RWPE1 (cell line): ENCODE data around the gene LRTM2.

Experiments
- CTCF ChIA-PET: fragments of 350-600 bp; sonication (Branson Sonifier 250); formaldehyde crosslinking; extraction: SDS; loops from one replicate; lab custom pipeline; 2021; lab: Yijun Ruan, JAX
- POLR2A ChIA-PET: fragments of 400-600 bp; formaldehyde crosslinking; extraction: SDS; loops from one replicate; lab custom pipeline; 2020; ENCODE audit warnings: antibody characterized with exemption; ENCODE audit not compliant: low non-redundant PET; lab: Yijun Ruan, JAX
- DNase-seq: peaks from one replicate; pipeline ENCODE4 v3.0.0; 2012; ENCODE audit warnings: low spot score
- H3K27ac ChIP-seq: fragments of 450-650 bp; 2 replicates; pipeline ENCODE4 v1.5.1; 2017
- CTCF ChIP-seq: fragments of 450-650 bp; conservative IDR thresholded peaks from 2 replicates; pipeline ENCODE4 v1.5.1; 2017; ENCODE audit warnings: low read depth, mild to moderate bottlenecking

The LRTM2 gene

GRCh38 chr12:1877169-1877878, 57.0 kb downstream of the LRTM2 start:
- no peak overlapping the region for H3K27ac ChIP-seq
- ChIA-PET CTCF (no interaction called here), POLR2A (no interaction called here)
- no peak for TF ChIP-seq CTCF
- DNase-seq = no peak

- CTCF ChIA-PET = no interaction called here
- TF ChIP-seq CTCF = no peak
- POLR2A ChIA-PET = no interaction called here
- no peak overlapping the region for H3K27ac ChIP-seq
- no peak for DNase-seq
Measured at GRCh38 chr12:1878214-1878613, 57.8 kb downstream of the LRTM2 start.

- ChIA-PET POLR2A (no interaction called here), CTCF (no interaction called here)
- TF ChIP-seq CTCF = no peak
- H3K27ac ChIP-seq = no peak overlapping the region
- no peak for DNase-seq
Measured at GRCh38 chr12:1878695-1879094, 58.3 kb downstream of the LRTM2 start.

- TF ChIP-seq CTCF = no peak
- ChIA-PET POLR2A (no interaction called here), CTCF (no interaction called here)
- no peak for DNase-seq
- no peak overlapping the region for H3K27ac ChIP-seq
Measured at GRCh38 chr12:1879633-1880032, 59.3 kb downstream of the LRTM2 start.

- TF ChIP-seq CTCF = no peak
- CTCF ChIA-PET = no interaction called here
- POLR2A ChIA-PET = no interaction called here
- no peak overlapping the region for H3K27ac ChIP-seq
- no peak for DNase-seq
Measured at GRCh38 chr12:1880153-1880845, 59.9 kb downstream of the LRTM2 start.

- no peak for TF ChIP-seq CTCF
- no peak for DNase-seq
- POLR2A ChIA-PET = no interaction called here
- CTCF ChIA-PET = no interaction called here
- H3K27ac ChIP-seq = no peak overlapping the region
Measured at GRCh38 chr12:1880876-1881275, 60.5 kb downstream of the LRTM2 start.
